Mesenchymal stem cell (in vitro differentiated cells and primary cell): Measurements from ENCODE around the gene STIMATE.
A peak's percentile ranks its signal among the peaks of the same experiment; 100 is the strongest.

ENCODE experiments used
- DNase-seq: peaks from one replicate; pipeline ENCODE4 v3.0.0-alpha.2; 2013
- H2AFZ ChIP-seq: one replicate; pipeline ENCODE4 v1.6.1; 2013; ENCODE audit warnings: low read depth, mild to moderate bottlenecking, control low read depth, inconsistent platforms, low read length, moderate library complexity
- H2AK5ac ChIP-seq: 2 replicates; pipeline ENCODE4 v1.6.1; 2013; ENCODE audit warnings: low read length, moderate library complexity, mild to moderate bottlenecking, inconsistent platforms; ENCODE audit not compliant: severe bottlenecking
- H2BK120ac ChIP-seq: one replicate; pipeline ENCODE4 v1.6.1; 2013; ENCODE audit warnings: low read depth, mild to moderate bottlenecking, inconsistent platforms, low read length, moderate library complexity
- H2BK12ac ChIP-seq, 2 experiments: one replicate each; pipeline ENCODE4 v1.6.1; 2013; ENCODE audit warnings: inconsistent platforms in 2 of 2, low read length in 2 of 2, mild to moderate bottlenecking in 2 of 2, moderate library complexity in 2 of 2, control low read depth in 1 of 2
- H2BK15ac ChIP-seq: one replicate; pipeline ENCODE4 v1.6.1; 2013; ENCODE audit warnings: mild to moderate bottlenecking, low read depth, inconsistent platforms; ENCODE audit not compliant: poor library complexity, severe bottlenecking
- H2BK5ac ChIP-seq: 2 replicates; pipeline ENCODE4 v1.6.1; 2013; ENCODE audit warnings: low read depth, mild to moderate bottlenecking, low read length, control low read depth, inconsistent platforms; ENCODE audit not compliant: poor library complexity, severe bottlenecking
- H3K14ac ChIP-seq, 2 experiments: one replicate each; pipeline ENCODE4 v1.6.1; 2013; ENCODE audit warnings: inconsistent platforms in 2 of 2, low read length in 2 of 2, control low read depth in 1 of 2, mild to moderate bottlenecking in 1 of 2, moderate library complexity in 1 of 2
- H3K18ac ChIP-seq, 2 experiments: one replicate each; pipeline ENCODE4 v1.6.1; 2013; ENCODE audit warnings: inconsistent platforms in 2 of 2, low read length in 2 of 2, control low read depth in 1 of 2, low read depth in 1 of 2, mild to moderate bottlenecking in 1 of 2
- H3K23ac ChIP-seq, 2 experiments: one replicate each; pipeline ENCODE4 v1.6.1; 2013; ENCODE audit warnings: inconsistent platforms in 2 of 2, low read length in 2 of 2, mild to moderate bottlenecking in 2 of 2, moderate library complexity in 2 of 2, control low read depth in 1 of 2
- H3K27ac ChIP-seq: 2 replicates; pipeline ENCODE4 v1.5.1; 2013; ENCODE audit warnings: mild to moderate bottlenecking, moderate library complexity, low read length, control low read depth, inconsistent platforms; ENCODE audit not compliant: poor library complexity, severe bottlenecking
- H3K27me3 ChIP-seq, 2 experiments: 2 replicates each; pipeline versions ENCODE4 v1.6.1 to v1.7.0; 2013; ENCODE audit warnings: low read length in 2 of 2, mild to moderate bottlenecking in 2 of 2, moderate library complexity in 2 of 2, control low read depth in 1 of 2, inconsistent platforms in 1 of 2; ENCODE audit not compliant: control insufficient read depth in 1 of 2, insufficient read depth in 1 of 2
- H3K36me3 ChIP-seq, 2 experiments: 2 replicates each; pipeline versions ENCODE4 v1.6.1 to v1.7.0; 2013; ENCODE audit warnings: low read length in 2 of 2, control low read depth in 1 of 2, inconsistent platforms in 1 of 2, low read depth in 1 of 2, mild to moderate bottlenecking in 1 of 2; ENCODE audit not compliant: insufficient read depth in 2 of 2, control insufficient read depth in 1 of 2
- H3K4ac ChIP-seq, 2 experiments: one replicate each; pipeline ENCODE4 v1.6.1; 2013; ENCODE audit warnings: inconsistent platforms in 2 of 2, low read length in 2 of 2, mild to moderate bottlenecking in 2 of 2, moderate library complexity in 2 of 2, control low read depth in 1 of 2, low read depth in 1 of 2
- H3K4me1 ChIP-seq: 2 replicates; pipeline ENCODE4 v1.6.1; 2013; ENCODE audit warnings: low read depth, low read length, control low read depth; ENCODE audit not compliant: control insufficient read depth, insufficient read depth
- H3K4me2 ChIP-seq: 2 replicates; pipeline ENCODE4 v1.6.1; 2013; ENCODE audit warnings: low read length, mild to moderate bottlenecking, inconsistent platforms; ENCODE audit not compliant: poor library complexity, severe bottlenecking
- H3K4me3 ChIP-seq, 2 experiments: 2 replicates each; pipeline versions ENCODE4 v1.5.1 to v1.7.0; 2013; ENCODE audit warnings: low read length in 2 of 2, mild to moderate bottlenecking in 2 of 2, control low read depth in 1 of 2, low read depth in 1 of 2; ENCODE audit not compliant: insufficient read depth in 1 of 2
- H3K79me1 ChIP-seq: replicated peaks from 2 replicates; pipeline ENCODE4 v1.6.1; 2013; ENCODE audit warnings: mild to moderate bottlenecking, control low read depth, low read length, inconsistent platforms; ENCODE audit not compliant: poor library complexity, severe bottlenecking
- H3K9ac ChIP-seq: 2 replicates; pipeline ENCODE4 v1.7.0; 2013; ENCODE audit warnings: mild to moderate bottlenecking, low read length, moderate library complexity
- H3K9me3 ChIP-seq: 2 replicates; pipeline ENCODE4 v1.7.0; 2013; ENCODE audit warnings: mild to moderate bottlenecking, low read length; ENCODE audit not compliant: control insufficient read depth
- H4K8ac ChIP-seq: one replicate; pipeline ENCODE4 v1.6.1; 2013; ENCODE audit warnings: inconsistent platforms, mild to moderate bottlenecking, low read length, moderate library complexity
- H4K91ac ChIP-seq: one replicate; pipeline ENCODE4 v1.6.1; 2013; ENCODE audit warnings: mild to moderate bottlenecking, low read length, inconsistent platforms
- WGBS: methylation state at CpG from one replicate; pipeline ENCODE4 v1.1.7; 2013; ENCODE audit warnings: mixed read lengths; 5-methylcytosine and 5-hydroxymethylcytosine counted together

Gene STIMATE

GRCh38 chr3:52827441-52827840 is 69.9 kb downstream of the STIMATE start:
- Histone ChIP-seq H3K9me3 (no peaks in the 10 kb centered on the region), H3K9ac (no peak overlapping the region), H2AK5ac (no peak overlapping the region), H3K23ac (no peak overlapping the region), H3K4me1 (peaks cover 40% of the 10 kb centered on the region), H2BK12ac (no peak overlapping the region), H3K27me3 (peaks cover 0 to 13% of the 10 kb centered on the region in 2 experiments), H3K36me3 (no peaks in the 10 kb centered on the region), H2BK120ac (no peak overlapping the region), H3K79me1 (no peaks in the 10 kb centered on the region), H4K91ac (no peak overlapping the region), H3K4ac (no peak overlapping the region), H3K4me2 (peak overlapping the region; percentile 34), H2AFZ (no peak overlapping the region), H3K18ac (no peak overlapping the region), H3K27ac (peak overlapping the region; percentile 48), H2BK15ac (no peak overlapping the region), H3K4me3 (no peak overlapping the region), H4K8ac (no peak overlapping the region), H3K14ac (peak overlapping the region in 1 of 2 experiments; percentile 1), H2BK5ac (no peak overlapping the region)
- 65% methylated on average over 7 of the region's 9 CpGs for WGBS
- DNase-seq = peak; percentile 43

GRCh38 chr3:52824037-52824436 is 73.3 kb downstream of the STIMATE start:
- no peak overlapping the region for H2BK120ac ChIP-seq
- no peak overlapping the region for H2AFZ ChIP-seq
- peaks cover 0 to 9% of the 10 kb centered on the region in 2 experiments for H3K27me3 ChIP-seq
- H2AK5ac ChIP-seq = no peak overlapping the region
- no peak overlapping the region for H3K4ac ChIP-seq
- H2BK12ac ChIP-seq = no peak overlapping the region
- H3K4me1 ChIP-seq = peaks cover 24% of the 10 kb centered on the region
- no peak overlapping the region for H3K27ac ChIP-seq
- H3K18ac ChIP-seq = no peak overlapping the region
- H3K4me3 ChIP-seq = no peak overlapping the region
- no peak overlapping the region for H3K14ac ChIP-seq
- H3K23ac ChIP-seq = no peak overlapping the region
- WGBS = 92% methylated on average over 10 of the region's 10 CpGs
- no peak overlapping the region for H3K9ac ChIP-seq
- no peak overlapping the region for H3K4me2 ChIP-seq
- H4K91ac ChIP-seq = no peak overlapping the region
- H3K36me3 ChIP-seq = no peaks in the 10 kb centered on the region
- H2BK5ac ChIP-seq = no peak overlapping the region
- no peak for DNase-seq
- H3K79me1 ChIP-seq = no peaks in the 10 kb centered on the region
- no peak overlapping the region for H2BK15ac ChIP-seq
- H4K8ac ChIP-seq = no peak overlapping the region
- no peaks in the 10 kb centered on the region for H3K9me3 ChIP-seq

GRCh38 chr3:52822363-52822762 is 75.0 kb downstream of the STIMATE start:
- Histone ChIP-seq H3K4me2 (no peak overlapping the region), H3K79me1 (no peaks in the 10 kb centered on the region), H2BK15ac (no peak overlapping the region), H2BK12ac (no peak overlapping the region), H3K9me3 (no peaks in the 10 kb centered on the region), H3K23ac (no peak overlapping the region), H3K18ac (no peak overlapping the region), H2BK5ac (no peak overlapping the region), H3K9ac (no peak overlapping the region), H3K4me1 (peaks cover 16% of the 10 kb centered on the region), H4K8ac (no peak overlapping the region), H2BK120ac (no peak overlapping the region), H3K27ac (no peak overlapping the region), H3K4me3 (no peak overlapping the region), H2AK5ac (no peak overlapping the region), H3K27me3 (peaks cover 0 to 8% of the 10 kb centered on the region in 2 experiments), H3K14ac (no peak overlapping the region), H3K36me3 (no peaks in the 10 kb centered on the region), H4K91ac (no peak overlapping the region), H3K4ac (no peak overlapping the region), H2AFZ (no peak overlapping the region)
- WGBS = 90% methylated on average over 5 of the region's 5 CpGs
- DNase-seq = no peak

GRCh38 chr3:52820736-52821135 is 76.6 kb downstream of the STIMATE start:
- Histone ChIP-seq H3K4me1 (peaks cover 8% of the 10 kb centered on the region), H3K79me1 (no peaks in the 10 kb centered on the region), H3K36me3 (no peaks in the 10 kb centered on the region), H3K4me3 (no peak overlapping the region), H3K4ac (no peak overlapping the region), H2AFZ (no peak overlapping the region), H2BK15ac (no peak overlapping the region), H2AK5ac (no peak overlapping the region), H4K8ac (no peak overlapping the region), H3K27ac (no peak overlapping the region), H3K14ac (no peak overlapping the region), H2BK120ac (no peak overlapping the region), H3K23ac (no peak overlapping the region), H3K4me2 (no peak overlapping the region), H2BK5ac (no peak overlapping the region), H3K9ac (no peak overlapping the region), H4K91ac (no peak overlapping the region), H3K27me3 (peaks cover 0 to 4% of the 10 kb centered on the region in 2 experiments), H3K18ac (no peak overlapping the region), H3K9me3 (no peaks in the 10 kb centered on the region), H2BK12ac (no peak overlapping the region)
- peak; percentile 22 for DNase-seq
- 46% methylated on average over 11 of the region's 11 CpGs for WGBS
